H9 (cell line): ENCODE results near the gene IP6K2. TPM values are rescaled to one million over a fixed set of nuclear protein-coding genes. Genes with fewer than 3 reads are reported as not detected.
"Not testable (repeated sequence)": the region's sequence is repeated elsewhere in the genome, so short reads cannot be mapped to it uniquely, and the experiment has no call there.

Source experiments
- DNase-seq: peaks from one replicate; pipeline ENCODE4 v3.0.0-alpha.2; 2017
- H2AFZ ChIP-seq: one replicate; pipeline ENCODE4 v1.6.1; 2013; ENCODE audit warnings: mild to moderate bottlenecking, low read length, control low read depth, moderate library complexity
- H2AK5ac ChIP-seq: 2 replicates; pipeline ENCODE4 v1.6.1; 2013; ENCODE audit warnings: low read length, control low read depth, mixed read lengths; ENCODE audit not compliant: insufficient read length
- H2BK120ac ChIP-seq: one replicate; pipeline ENCODE4 v1.6.1; 2013; ENCODE audit warnings: low read depth, mild to moderate bottlenecking, low read length, control low read depth, inconsistent platforms; ENCODE audit not compliant: poor library complexity, severe bottlenecking
- H2BK12ac ChIP-seq: 2 replicates; pipeline ENCODE4 v1.6.1; 2013; ENCODE audit warnings: low read length, control low read depth, mixed read lengths, low read depth; ENCODE audit not compliant: insufficient read length
- H2BK15ac ChIP-seq: 2 replicates; pipeline ENCODE4 v1.6.1; 2013; ENCODE audit warnings: low read depth, low read length, control low read depth
- H2BK20ac ChIP-seq: one replicate; pipeline ENCODE4 v1.6.1; 2013; ENCODE audit warnings: low read depth, mild to moderate bottlenecking, low read length, control low read depth, inconsistent platforms; ENCODE audit not compliant: poor library complexity, severe bottlenecking
- H2BK5ac ChIP-seq: 2 replicates; pipeline ENCODE4 v1.6.1; 2013; ENCODE audit warnings: low read length, control low read depth, mixed read lengths; ENCODE audit not compliant: insufficient read length
- H3K14ac ChIP-seq: 2 replicates; pipeline ENCODE4 v1.6.1; 2013; ENCODE audit warnings: low read length, control low read depth; ENCODE audit not compliant: insufficient read depth
- H3K18ac ChIP-seq: 2 replicates; pipeline ENCODE4 v1.6.1; 2013; ENCODE audit warnings: low read depth, mild to moderate bottlenecking, mixed read lengths, low read length, control low read depth; ENCODE audit not compliant: insufficient read length
- H3K23ac ChIP-seq: 2 replicates; pipeline ENCODE4 v1.6.1; 2013; ENCODE audit warnings: low read length, control low read depth, mixed read lengths, low read depth; ENCODE audit not compliant: insufficient read length
- H3K23me2 ChIP-seq: 2 replicates; pipeline ENCODE4 v1.6.1; 2013; ENCODE audit warnings: low read depth, mild to moderate bottlenecking, mixed read lengths, low read length, control low read depth; ENCODE audit not compliant: insufficient read length, poor library complexity, severe bottlenecking
- H3K27ac ChIP-seq: 2 replicates; pipeline ENCODE4 v1.5.1; 2013; ENCODE audit warnings: low read length, control low read depth, mixed read lengths, low read depth; ENCODE audit not compliant: insufficient read length
- H3K27me3 ChIP-seq: 2 replicates; pipeline ENCODE4 v1.6.1; 2013; ENCODE audit warnings: low read length, control low read depth, inconsistent platforms; ENCODE audit not compliant: insufficient read depth
- H3K4ac ChIP-seq: 2 replicates; pipeline ENCODE4 v1.6.1; 2013; ENCODE audit warnings: low read depth, mild to moderate bottlenecking, control low read depth, inconsistent platforms, low read length, moderate library complexity
- H3K4me1 ChIP-seq: 2 replicates; pipeline ENCODE4 v1.6.1; 2013; ENCODE audit warnings: low read length, control low read depth, inconsistent platforms; ENCODE audit not compliant: insufficient read depth
- H3K4me2 ChIP-seq: 2 replicates; pipeline ENCODE4 v1.6.1; 2013; ENCODE audit warnings: low read length, control low read depth, mixed read lengths; ENCODE audit not compliant: insufficient read length, insufficient read depth
- H3K56ac ChIP-seq: 2 replicates; pipeline ENCODE4 v1.6.1; 2013; ENCODE audit warnings: low read depth, mild to moderate bottlenecking, mixed read lengths, low read length, control low read depth; ENCODE audit not compliant: insufficient read length
- H3K79me1 ChIP-seq: 2 replicates; pipeline ENCODE4 v1.6.1; 2013; ENCODE audit warnings: low read depth, mild to moderate bottlenecking, moderate library complexity, low read length, control low read depth, inconsistent platforms; ENCODE audit not compliant: insufficient read depth, poor library complexity, severe bottlenecking
- H3K79me2 ChIP-seq: 2 replicates; pipeline ENCODE4 v1.6.1; 2013; ENCODE audit warnings: low read length, control low read depth, inconsistent platforms; ENCODE audit not compliant: insufficient read depth
- H3K9ac ChIP-seq: 2 replicates; pipeline ENCODE4 v1.6.1; 2013; ENCODE audit warnings: low read length, control low read depth, mixed read lengths; ENCODE audit not compliant: insufficient read length; ENCODE audit errors: extremely low read depth
- H3K9me3 ChIP-seq: one replicate; pipeline ENCODE4 v1.6.1; 2013; ENCODE audit warnings: low read depth, low read length, inconsistent platforms; ENCODE audit not compliant: control insufficient read depth
- H3T11ph ChIP-seq: one replicate; pipeline ENCODE4 v1.6.1; 2013; ENCODE audit warnings: mild to moderate bottlenecking, low read length, control low read depth, inconsistent platforms
- H4K20me1 ChIP-seq: one replicate; pipeline ENCODE4 v1.6.1; 2013; ENCODE audit not compliant: control insufficient read depth, insufficient read length, insufficient read depth
- H4K5ac ChIP-seq: 2 replicates; pipeline ENCODE4 v1.6.1; 2013; ENCODE audit warnings: low read depth, mild to moderate bottlenecking, mixed read lengths, low read length, control low read depth; ENCODE audit not compliant: insufficient read length
- H4K8ac ChIP-seq: replicated peaks from 2 replicates; pipeline ENCODE4 v1.6.1; 2013; ENCODE audit warnings: low read length, control low read depth, mixed read lengths, low read depth; ENCODE audit not compliant: insufficient read length
- H4K91ac ChIP-seq: 2 replicates; pipeline ENCODE4 v1.6.1; 2013; ENCODE audit warnings: low read depth, mild to moderate bottlenecking, moderate library complexity, mixed read lengths, low read length, control low read depth; ENCODE audit not compliant: insufficient read length
- H3K27ac Mint-ChIP-seq, 3 experiments: 2 replicates in 2 of 3; 3 replicates in 1 of 3; pipeline ENCODE4 v1.8.0; 2020 to 2021; ENCODE audit warnings: mixed read lengths in 3 of 3, mild to moderate bottlenecking in 1 of 3, moderate library complexity in 1 of 3
- H3K27me3 Mint-ChIP-seq: 2 replicates; pipeline ENCODE4 v1.8.0; 2021; ENCODE audit warnings: low read depth, mild to moderate bottlenecking, moderate library complexity, mixed read lengths
- H3K36me3 Mint-ChIP-seq, 3 experiments: 2 replicates in 2 of 3; 3 replicates in 1 of 3; pipeline ENCODE4 v1.8.0; 2020 to 2021; ENCODE audit warnings: low read depth in 3 of 3, mixed read lengths in 3 of 3; ENCODE audit not compliant: insufficient read depth in 1 of 3
- H3K4me1 Mint-ChIP-seq, 2 experiments: 2 replicates each; pipeline ENCODE4 v1.8.0; 2020; ENCODE audit warnings: mixed read lengths in 2 of 2
- H3K4me3 Mint-ChIP-seq, 2 experiments: 2 replicates in 1 of 2; 3 replicates in 1 of 2; pipeline ENCODE4 v1.8.0; 2020 to 2021; ENCODE audit warnings: mild to moderate bottlenecking in 2 of 2, mixed read lengths in 2 of 2, moderate library complexity in 1 of 2
- H3K9me3 Mint-ChIP-seq, 2 experiments: 2 replicates in 1 of 2; 3 replicates in 1 of 2; pipeline ENCODE4 v1.8.0; 2020; ENCODE audit warnings: mild to moderate bottlenecking in 2 of 2, mixed read lengths in 2 of 2, moderate library complexity in 1 of 2
- CTCF ChIP-seq: fragments of 200-600 bp; sonication (generic); conservative IDR thresholded peaks from 3 replicates; pipeline ENCODE4 v1.8.0; 2021; ENCODE audit warnings: antibody characterized with exemption, mild to moderate bottlenecking
- WGBS: extraction: QIAGEN DNeasy Blood & Tissue Kit; methylation state at CpG from one replicate; pipeline ENCODE4 v1.1.7; 2013; ENCODE audit warnings: missing lambda C conversion rate, low lambda C conversion rate, mixed read lengths; ENCODE audit not compliant: insufficient read length; ENCODE audit errors: extremely low coverage; 5-methylcytosine and 5-hydroxymethylcytosine counted together
- total RNA-seq: library from RNA; stranded (reverse); gene quantifications from 2 replicates; pipeline ENCODE4 v1.2.1, GENCODE V29; 2021

Gene IP6K2
- total RNA-seq, 1 experiment from 2014 or later = 94.7 TPM

DNA sequence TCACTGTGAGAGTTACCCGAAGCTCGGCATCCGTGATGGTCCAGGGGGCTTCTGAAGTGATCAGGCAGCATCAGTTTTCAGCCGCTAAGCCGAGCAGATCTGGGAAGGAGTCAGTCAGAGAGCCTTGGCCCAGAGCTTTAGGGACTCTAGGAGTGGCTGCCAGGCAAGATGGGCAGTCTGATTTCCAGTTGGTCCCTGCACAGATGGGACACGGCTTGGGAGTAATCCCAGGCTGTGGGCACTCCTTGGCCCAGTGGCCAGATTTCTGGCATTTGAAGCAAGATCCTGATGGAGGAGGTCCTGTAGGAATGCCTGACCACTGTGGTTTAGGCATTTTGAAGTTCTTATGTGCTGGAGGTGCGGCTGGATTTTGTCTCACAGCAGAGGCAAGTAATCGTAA is 10.5 kb upstream of the IP6K2 start:
- no peak overlapping the region for H2AFZ ChIP-seq
- no peaks in the 10 kb centered on the region for H3K4me1 Mint-ChIP-seq
- H3K4me2 ChIP-seq = no peak overlapping the region
- no peaks in the 10 kb centered on the region; a peak in 1 of 5 replicates for H3K9me3 Mint-ChIP-seq
- no peaks in the 10 kb centered on the region for H3K9me3 ChIP-seq
- H3K18ac ChIP-seq = no peak overlapping the region
- H3K14ac ChIP-seq = no peak overlapping the region
- no peak overlapping the region for H2BK20ac ChIP-seq
- no peak overlapping the region for H3K9ac ChIP-seq
- peaks cover 22% of the 10 kb centered on the region for H3K27me3 Mint-ChIP-seq
- H3K23ac ChIP-seq = no peak overlapping the region
- H3K27ac Mint-ChIP-seq = no peak overlapping the region
- H3K4me1 ChIP-seq = no peaks in the 10 kb centered on the region
- H3K23me2 ChIP-seq = no peaks in the 10 kb centered on the region
- H2BK15ac ChIP-seq = no peak overlapping the region
- H3K79me1 ChIP-seq = no peaks in the 10 kb centered on the region
- H2BK120ac ChIP-seq = no peak overlapping the region
- no peaks in the 10 kb centered on the region for H3K79me2 ChIP-seq
- no peaks in the 10 kb centered on the region for H4K20me1 ChIP-seq
- no peak overlapping the region for H4K5ac ChIP-seq
- H2BK5ac ChIP-seq = no peak overlapping the region
- H3K4me3 Mint-ChIP-seq = no peak overlapping the region
- no peak overlapping the region for H2AK5ac ChIP-seq
- H2BK12ac ChIP-seq = no peak overlapping the region
- H3K27ac ChIP-seq = no peak overlapping the region
- H3K56ac ChIP-seq = no peak overlapping the region
- no peak overlapping the region for H4K8ac ChIP-seq
- no peak overlapping the region for H3K4ac ChIP-seq
- no peak for DNase-seq
- H3T11ph ChIP-seq = no peak overlapping the region
- no CpG with 5 or more reads among the region's 8 CpGs for WGBS
- H3K36me3 Mint-ChIP-seq = no peaks in the 10 kb centered on the region
- no peak overlapping the region for H4K91ac ChIP-seq
- H3K27me3 ChIP-seq = no peaks in the 10 kb centered on the region
- TF ChIP-seq CTCF = no peak

GRCh38 chr3:48725185-48725855 is 8.3 kb upstream of the IP6K2 start:
- H3K14ac ChIP-seq, H3K27ac ChIP-seq, H2AFZ ChIP-seq, H4K5ac ChIP-seq, H3K18ac ChIP-seq, H4K20me1 ChIP-seq, H2BK5ac ChIP-seq, H2BK12ac ChIP-seq, H2BK15ac ChIP-seq, H3T11ph ChIP-seq, H3K9ac ChIP-seq, H2BK20ac ChIP-seq, H4K91ac ChIP-seq, H3K4me1 Mint-ChIP-seq, H3K56ac ChIP-seq, H3K4me2 ChIP-seq, H3K27me3 ChIP-seq, H3K9me3 Mint-ChIP-seq, H3K27ac Mint-ChIP-seq, H3K79me1 ChIP-seq, H2AK5ac ChIP-seq, H3K36me3 Mint-ChIP-seq, H3K4me1 ChIP-seq, H3K4me3 Mint-ChIP-seq, H3K4ac ChIP-seq, H4K8ac ChIP-seq, H3K23me2 ChIP-seq, H3K79me2 ChIP-seq, H3K23ac ChIP-seq, H3K9me3 ChIP-seq, DNase-seq, H2BK120ac ChIP-seq: not testable (repeated sequence)
- WGBS = no CpG with 5 or more reads among the region's 8 CpGs
- H3K27me3 Mint-ChIP-seq = peaks cover 19% of the 10 kb centered on the region
